NCI-H82 (cell line): ENCODE data around the gene DCAF8.

ENCODE experiments used
- DNase-seq: peaks from one replicate; lab custom pipeline; 2025; lab: John Stamatoyannopoulos, UW

The DCAF8 gene

DNA sequence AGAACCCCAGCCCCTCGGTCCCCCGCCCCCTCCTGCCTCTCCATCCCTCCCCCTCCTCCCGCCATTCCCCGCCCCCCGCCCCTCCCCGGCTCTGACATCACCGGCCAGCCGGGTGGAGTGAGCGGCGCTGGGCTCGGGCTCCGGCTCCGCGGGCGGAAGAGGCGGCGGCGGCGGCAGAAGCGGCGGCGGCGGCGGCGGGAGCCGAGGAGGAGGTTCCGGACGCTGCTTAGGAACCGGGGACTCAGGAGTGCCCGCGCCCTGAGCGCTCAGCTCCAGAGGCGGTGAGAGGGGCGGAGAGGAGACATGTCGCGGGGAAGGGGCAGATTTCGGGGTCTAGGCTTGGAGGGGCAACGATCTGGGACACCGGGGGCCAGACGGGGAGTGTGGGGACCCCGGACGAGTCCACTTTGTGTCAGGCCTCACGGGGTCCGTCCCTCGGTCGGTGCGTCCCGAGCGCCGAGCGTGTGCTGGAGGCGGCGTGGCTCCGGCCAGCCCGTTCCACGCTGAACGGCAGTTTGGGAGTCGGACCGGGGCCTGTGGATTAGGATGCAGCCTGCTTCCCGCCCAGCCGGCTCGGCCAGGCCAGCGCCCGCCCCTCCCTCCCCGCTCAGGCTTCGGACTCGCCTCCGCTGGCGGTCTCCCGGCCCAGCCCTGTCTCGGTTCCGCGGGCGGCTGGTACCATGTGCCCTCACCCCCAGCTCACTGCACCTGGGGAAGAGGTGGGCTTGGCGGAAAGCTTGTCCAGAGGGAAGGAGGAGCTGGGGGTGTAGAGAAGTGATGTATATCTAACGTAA, 56.9 kb downstream of the DCAF8 start, which contains the start of gene PEA15:
Gene PEA15, plus strand, starts transcription at position 143 of the 794 bp plus-strand sequence. CDS start 6,161 bp downstream, outside the sequence.
- peak; percentile 81 for DNase-seq

- peak; percentile 27 for DNase-seq
Observed at GRCh38 chr1:160204526-160205241, 57.7 kb downstream of the DCAF8 start.

DNA sequence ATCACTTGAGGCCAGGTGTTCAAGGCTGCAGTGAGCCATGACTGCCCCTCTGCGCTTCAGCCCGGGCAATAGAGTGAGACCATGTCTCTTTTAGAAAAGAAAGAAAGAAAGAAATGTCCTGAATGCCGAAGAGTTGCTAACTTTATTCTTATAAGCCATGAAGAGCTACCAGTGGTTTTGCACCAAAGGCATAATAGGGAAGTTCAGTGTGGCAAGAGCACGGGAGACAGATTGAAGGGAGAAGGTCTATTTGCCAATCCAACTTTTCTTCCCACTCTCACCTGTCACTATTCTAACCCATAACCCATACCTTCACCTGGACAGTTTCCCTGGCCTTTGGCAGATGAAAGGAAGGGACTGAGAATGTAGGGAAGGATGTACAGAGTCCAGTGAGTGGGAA, 61.6 kb downstream of the DCAF8 start:
- no peak for DNase-seq

- DNase-seq = no peak
Observed at GRCh38 chr1:160197231-160197630, 65.1 kb downstream of the DCAF8 start.

- DNase-seq = no peak
Observed at GRCh38 chr1:160196143-160196542, 66.2 kb downstream of the DCAF8 start.

GRCh38 chr1:160194737-160195059, 67.7 kb downstream of the DCAF8 start:
- no peak for DNase-seq

DNA sequence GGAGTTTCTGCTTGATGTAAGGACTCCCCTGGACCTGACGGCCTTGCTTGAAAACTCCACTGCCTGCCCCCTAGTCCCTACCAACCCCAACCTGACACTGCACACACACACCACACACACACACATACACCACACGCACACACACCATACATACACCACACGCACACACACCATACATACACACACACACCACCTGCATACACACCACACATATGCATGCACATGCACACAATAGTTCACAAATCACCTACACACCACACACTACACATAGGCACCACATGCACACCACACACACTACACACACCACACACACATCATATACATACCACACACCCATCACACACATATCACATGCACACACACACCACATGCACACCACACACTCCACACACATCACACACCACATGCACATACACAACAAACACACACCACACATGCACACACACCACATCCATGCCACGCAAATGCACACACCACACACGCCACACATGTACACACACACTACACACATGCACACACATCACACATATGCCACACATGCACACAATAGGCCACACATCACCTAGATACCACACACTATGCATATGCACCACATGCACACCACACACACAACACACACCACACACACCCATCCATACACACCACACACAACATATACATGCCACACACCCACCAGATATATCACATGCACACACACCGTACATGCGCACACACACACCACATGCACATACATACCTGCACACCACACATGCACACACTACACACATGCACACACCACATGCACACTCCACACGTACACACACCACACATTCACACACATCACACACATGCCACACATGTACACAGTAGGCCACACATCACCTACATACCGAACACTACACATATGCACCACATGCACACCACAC, 68.3 kb downstream of the DCAF8 start:
- no peak for DNase-seq

- DNase-seq = peak; percentile 97
Observed at GRCh38 chr1:160193091-160193819, 69.1 kb downstream of the DCAF8 start.

DNA sequence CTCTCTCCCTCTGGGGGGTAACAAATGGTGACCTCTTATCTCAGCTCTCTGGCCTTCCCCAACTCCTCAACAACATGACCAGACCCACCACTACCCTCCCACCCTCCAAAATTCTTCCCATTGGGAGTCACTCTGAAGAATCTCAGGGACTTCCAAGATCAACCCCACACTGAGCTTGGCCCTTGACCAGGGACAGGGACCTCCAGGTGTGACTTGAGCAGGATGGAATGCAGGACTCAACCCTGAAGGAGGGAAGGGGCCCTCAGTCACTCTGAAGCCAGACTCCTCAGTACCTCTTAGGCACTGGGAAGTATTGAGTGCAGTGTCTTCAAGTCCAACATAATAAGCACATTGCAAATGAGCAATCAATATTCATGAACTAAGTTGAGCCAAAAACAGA, 70.1 kb downstream of the DCAF8 start:
- DNase-seq = no peak

- no peak for DNase-seq
Observed at GRCh38 chr1:160191756-160192155, 70.6 kb downstream of the DCAF8 start.

DNA sequence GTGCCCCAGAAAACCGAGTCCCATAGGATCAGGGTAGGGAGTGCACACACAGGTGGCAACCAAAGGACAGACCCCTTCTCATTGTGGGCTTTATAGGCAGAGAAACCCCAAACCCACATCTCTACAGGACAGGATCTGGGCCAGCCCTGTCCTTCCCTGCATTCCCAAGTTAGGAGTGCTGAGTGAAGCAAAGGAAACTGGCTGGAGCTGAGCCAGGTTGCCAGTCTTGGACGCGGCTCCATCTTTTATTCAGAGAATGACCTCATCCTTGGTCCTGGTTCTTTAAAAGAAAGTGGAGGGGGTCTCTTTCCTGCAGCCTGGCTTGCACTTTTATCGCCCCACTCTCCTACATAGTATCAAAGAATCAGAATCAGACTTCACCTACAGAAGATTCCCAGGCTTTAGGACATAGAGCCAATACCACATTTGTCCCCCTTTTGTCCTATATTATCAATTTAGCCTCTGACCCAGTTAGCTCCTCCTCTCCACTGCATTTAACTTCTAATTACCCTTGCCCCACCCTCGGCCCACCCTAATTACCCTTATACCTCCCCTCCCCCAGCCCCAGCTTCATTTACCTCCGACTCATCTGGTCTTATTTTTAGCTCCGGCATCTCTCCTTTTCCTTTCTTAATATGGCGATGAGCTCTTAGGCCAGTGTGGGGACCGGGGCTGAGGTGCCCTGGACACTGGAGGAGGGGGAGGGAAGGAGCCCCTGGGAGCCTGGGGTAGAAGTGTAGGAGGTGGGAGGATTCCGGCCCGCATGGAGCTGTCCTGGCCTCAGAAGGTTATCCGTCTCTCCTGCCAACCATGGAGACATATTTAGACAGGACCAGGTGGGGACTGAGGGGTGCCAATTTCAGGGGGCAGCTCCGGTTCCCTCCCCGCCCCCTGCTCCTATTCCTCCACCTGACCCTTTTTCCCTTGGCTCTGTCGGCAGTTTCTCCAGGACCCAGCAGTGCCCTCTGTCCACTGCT, 72.4 kb downstream of the DCAF8 start, which contains the start of gene CASQ1:
Gene CASQ1, plus strand, starts transcription at position 927 of the 977 bp plus-strand sequence. CDS start 177 bp downstream, outside the sequence.
- DNase-seq = peak; percentile 32

- DNase-seq = no peak
Observed at GRCh38 chr1:160188341-160188740, 74.0 kb downstream of the DCAF8 start.

DNA sequence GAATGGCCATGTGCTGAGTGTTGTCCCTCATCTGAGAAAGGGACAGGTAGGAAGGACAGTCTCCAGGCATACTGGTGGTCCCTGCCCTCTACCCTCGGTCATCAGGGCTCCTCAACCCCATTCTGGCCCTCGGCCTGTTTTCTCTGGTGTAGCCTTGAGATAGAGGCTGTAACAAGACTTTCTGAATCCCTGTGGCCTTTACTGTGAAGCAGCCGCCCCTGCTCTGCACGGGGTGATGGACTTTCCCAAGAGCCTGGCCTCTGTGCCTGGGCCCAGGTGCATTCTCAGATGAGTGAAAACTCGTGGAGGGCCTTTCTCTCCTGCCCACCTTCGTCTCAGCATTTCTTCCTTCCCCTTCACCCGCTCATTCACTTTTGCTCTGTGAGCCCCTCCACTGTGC, 74.9 kb downstream of the DCAF8 start:
- DNase-seq = no peak

GRCh38 chr1:160186729-160187128, 75.6 kb downstream of the DCAF8 start:
- peak; percentile 59 for DNase-seq

DNA sequence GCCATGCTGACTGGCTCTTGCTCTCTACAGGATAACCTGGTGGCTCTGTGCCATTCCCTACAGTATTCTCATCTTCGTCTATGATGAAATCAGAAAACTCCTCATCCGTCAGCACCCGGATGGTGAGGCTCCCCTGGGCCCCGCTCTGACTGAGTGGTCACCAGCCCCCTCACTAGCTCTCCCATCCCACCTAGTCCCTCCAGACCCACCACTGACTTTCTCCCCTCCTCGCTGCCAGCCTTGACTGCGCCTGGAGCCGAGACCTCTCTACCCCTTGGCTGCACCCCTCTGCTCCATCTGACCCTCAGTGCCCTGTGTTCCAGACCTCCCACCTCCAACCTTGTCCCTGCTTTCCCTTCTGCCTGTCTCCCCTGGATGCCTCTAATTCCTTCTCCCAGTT, 76.1 kb downstream of the DCAF8 start:
- no peak for DNase-seq

DNA sequence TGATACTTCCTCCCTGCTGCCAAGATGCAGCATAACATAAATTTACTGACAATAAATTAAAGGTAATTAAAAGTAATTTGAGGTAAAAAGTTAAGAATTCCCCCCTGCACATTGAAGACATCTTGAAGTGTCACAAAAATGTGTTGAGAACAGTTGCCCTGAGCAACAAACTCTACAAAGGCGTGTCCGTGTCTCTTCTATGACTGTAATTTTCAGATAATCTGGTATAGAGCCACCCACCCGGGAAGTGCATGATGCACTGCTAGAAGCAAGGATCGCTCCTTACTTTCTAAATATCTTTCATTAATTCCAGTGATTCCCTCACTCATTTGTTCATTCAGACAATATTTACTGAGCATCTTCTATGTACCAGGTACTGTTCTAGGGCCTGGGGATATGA, 83.0 kb downstream of the DCAF8 start:
- DNase-seq = no peak

GRCh38 chr1:160178731-160179130, 83.6 kb downstream of the DCAF8 start:
- no peak for DNase-seq

GRCh38 chr1:160177667-160178066, 84.7 kb downstream of the DCAF8 start:
- peak; percentile 61 for DNase-seq

DNA sequence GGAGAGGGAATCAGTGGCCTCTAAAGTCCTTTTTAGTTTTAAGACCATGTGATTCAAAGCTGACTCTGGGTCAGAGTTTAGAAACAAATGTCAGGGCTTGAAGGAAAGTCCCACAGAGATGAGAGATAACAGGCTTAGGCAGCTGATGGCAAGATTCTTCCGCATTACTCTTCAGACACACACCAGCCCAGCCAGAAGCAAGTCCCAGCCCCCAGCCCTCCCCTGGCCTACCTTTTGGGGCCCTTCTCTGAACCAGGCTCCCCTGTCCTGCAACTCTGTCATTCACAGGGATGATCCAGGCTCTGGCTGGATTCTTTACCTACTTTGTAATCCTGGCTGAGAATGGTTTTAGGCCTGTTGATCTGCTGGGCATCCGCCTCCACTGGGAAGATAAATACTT, 85.1 kb downstream of the DCAF8 start:
- DNase-seq = peak; percentile 71

- no peak for DNase-seq
Observed at GRCh38 chr1:160171980-160172379, 90.4 kb downstream of the DCAF8 start.
